MCF 10A (cell line): Measurements from ENCODE around the gene MARCHF9. TPM values are rescaled to one million over a fixed set of nuclear protein-coding genes. Genes with fewer than 3 reads are reported as not detected.

Source experiments
- BruUV-seq: library from RNA; stranded (reverse); fragments of 400-500 nt; replicated peaks from 2 replicates; lab custom pipeline; 2021; lab: Mats Ljungman, UMichigan
- CTCF ChIA-PET: fragments of 300-600 bp; sonication (Branson Sonifier 250); formaldehyde crosslinking; extraction: SDS; loops from one replicate; lab custom pipeline; 2021; ENCODE audit warnings: antibody characterized with exemption, inconsistent platforms; lab: Yijun Ruan, JAX
- POLR2A ChIA-PET: fragments of 300-600, 350-650 bp; sonication (Branson Sonifier 250); formaldehyde crosslinking; extraction: SDS; loops from one replicate; lab custom pipeline; 2020; ENCODE audit warnings: antibody characterized with exemption, inconsistent platforms; lab: Yijun Ruan, JAX
- DNase-seq: peaks from one replicate; pipeline ENCODE4 v3.0.0-alpha.2; 2018; ENCODE audit not compliant: unreplicated experiment
- H3K27ac Mint-ChIP-seq: one replicate; pipeline ENCODE4 v1.8.0; 2022; ENCODE audit warnings: mild to moderate bottlenecking, low read depth, mixed read lengths; ENCODE audit not compliant: unreplicated experiment
- H3K27me3 Mint-ChIP-seq: one replicate; pipeline ENCODE4 v1.8.0; 2022; ENCODE audit warnings: mixed read lengths; ENCODE audit not compliant: insufficient read depth, unreplicated experiment
- H3K36me3 Mint-ChIP-seq: one replicate; pipeline ENCODE4 v1.8.0; 2022; ENCODE audit warnings: mild to moderate bottlenecking, moderate library complexity, mixed read lengths; ENCODE audit not compliant: insufficient read depth, unreplicated experiment
- H3K4me1 Mint-ChIP-seq: one replicate; pipeline ENCODE4 v1.8.0; 2022; ENCODE audit warnings: mixed read lengths; ENCODE audit not compliant: insufficient read depth, unreplicated experiment
- H3K4me3 Mint-ChIP-seq: one replicate; pipeline ENCODE4 v1.8.0; 2022; ENCODE audit warnings: mild to moderate bottlenecking, moderate library complexity, mixed read lengths; ENCODE audit not compliant: unreplicated experiment
- H3K9me3 Mint-ChIP-seq: one replicate; pipeline ENCODE4 v1.8.0; 2022; ENCODE audit warnings: mixed read lengths; ENCODE audit not compliant: unreplicated experiment
- CTCF ChIP-seq: fragments of 200-600 bp; IDR thresholded peaks from one replicate; pipeline ENCODE4 v1.8.0; 2022; ENCODE audit warnings: antibody characterized with exemption, mild to moderate bottlenecking; ENCODE audit not compliant: unreplicated experiment
- intact Hi-C: fragments of 100-400 bp; cut with micrococcal nuclease; formaldehyde crosslinking; loops from 2 replicates; pipeline ENCODE4 v1.14.1; 2022
- total RNA-seq: library from RNA; stranded (reverse); gene quantifications from 2 replicates; pipeline ENCODE4 v1.2.3, GENCODE V29; 2022

The MARCHF9 gene
- total RNA-seq, 1 experiment from 2014 or later: 8.7 TPM

- no peak overlapping the region for H3K4me3 Mint-ChIP-seq
- intact Hi-C loops: no loop called here
- TF ChIP-seq CTCF: no peak
- H3K27me3 Mint-ChIP-seq: no peaks in the 10 kb centered on the region
- no peaks in the 10 kb centered on the region for H3K9me3 Mint-ChIP-seq
- H3K27ac Mint-ChIP-seq: no peak overlapping the region
- ChIA-PET POLR2A (no interaction called here), CTCF (no interaction called here)
- DNase-seq: no peak
- BruUV-seq: no TSS peak
- H3K4me1 Mint-ChIP-seq: peaks cover 28% of the 10 kb centered on the region
- peaks cover 15% of the 10 kb centered on the region for H3K36me3 Mint-ChIP-seq
Measured at GRCh38 chr12:57777367-57777766, 22.5 kb downstream of the MARCHF9 start.

- H3K4me1 Mint-ChIP-seq: peaks cover 30% of the 10 kb centered on the region
- DNase-seq: no peak
- ChIA-PET POLR2A (interaction anchor here (0.7 to 1.0 kb wide), 3 partner anchors 22 to 158 kb away, joined by 3 to 6 read pairs (median 3); partner anchors contain the start of gene CDK4), CTCF (no interaction called here)
- H3K36me3 Mint-ChIP-seq: peaks cover 21% of the 10 kb centered on the region
- BruUV-seq: no TSS peak
- intact Hi-C loops: no loop called here
- TF ChIP-seq CTCF: no peak
- H3K4me3 Mint-ChIP-seq: no peak overlapping the region
- H3K9me3 Mint-ChIP-seq: no peaks in the 10 kb centered on the region
- no peaks in the 10 kb centered on the region for H3K27me3 Mint-ChIP-seq
- H3K27ac Mint-ChIP-seq: no peak overlapping the region
Measured at GRCh38 chr12:57777911-57778310, 23.0 kb downstream of the MARCHF9 start.

- Mint-ChIP-seq H3K27me3 (no peaks in the 10 kb centered on the region), H3K4me1 (peaks cover 25% of the 10 kb centered on the region), H3K9me3 (no peaks in the 10 kb centered on the region), H3K36me3 (peaks cover 31% of the 10 kb centered on the region), H3K4me3 (no peak overlapping the region), H3K27ac (no peak overlapping the region)
- no peak for DNase-seq
- intact Hi-C loops: no loop called here
- BruUV-seq: no TSS peak
- ChIA-PET POLR2A (interaction anchor here (0.7 to 0.9 kb wide), 2 partner anchors 66 to 130 kb away, joined by 3 read pairs; no protein-coding TSS in a partner anchor), CTCF (interaction anchor here (0.5 to 1.6 kb wide), 6 partner anchors 12 to 189 kb away, joined by 3 to 5 read pairs (median 3); partner anchors contain the start of genes CYP27B1 and PIP4K2C)
- TF ChIP-seq CTCF: no peak
Measured at GRCh38 chr12:57779736-57780135, 24.8 kb downstream of the MARCHF9 start.

GRCh38 chr12:57780284-57780897 lies 25.5 kb downstream of the MARCHF9 start:
- BruUV-seq: no TSS peak
- Mint-ChIP-seq H3K27ac (no peak overlapping the region), H3K9me3 (no peaks in the 10 kb centered on the region), H3K4me1 (peaks cover 25% of the 10 kb centered on the region), H3K4me3 (no peak overlapping the region), H3K27me3 (no peaks in the 10 kb centered on the region), H3K36me3 (peaks cover 37% of the 10 kb centered on the region)
- POLR2A ChIA-PET: interaction anchor here (0.9 to 3.7 kb wide), 2 partner anchors 7 to 65 kb away, joined by 3 to 39 read pairs; partner anchors contain the start of genes EEF1AKMT3 and METTL1
- no peak for DNase-seq
- CTCF ChIA-PET: interaction anchor here (0.5 to 1.5 kb wide), 5 partner anchors 24 to 189 kb away, joined by 3 to 7 read pairs (median 5); partner anchors contain the start of gene PIP4K2C
- TF ChIP-seq CTCF: no peak
- intact Hi-C loops: no loop called here
